ENCODE data around the gene SMIM10L2A.
"Not testable (repeated sequence)": the region's sequence is repeated elsewhere in the genome, so short reads cannot be mapped to it uniquely, and the experiment has no call there.

The SMIM10L2A gene

GRCh38 chrX:135421537-135421931 lies 210 bp upstream of the SMIM10L2A start:
- DNase-seq (ENCODE audit: low read depth, low spot score) = peak; percentile 33
- Histone ChIP-seq H3K9me3 (ENCODE audit: control insufficient read depth, insufficient read depth, low read length) (no peaks in the 10 kb centered on the region), H3K36me3 (ENCODE audit: control insufficient read depth, insufficient read depth, low read length) (no peaks in the 10 kb centered on the region), H3K27ac (ENCODE audit: low read length) (no peak overlapping the region), H3K4me1 (ENCODE audit: control insufficient read depth, insufficient read depth, low read length) (no peaks in the 10 kb centered on the region; the same call in none of the 2 replicates), H3K27me3 (ENCODE audit: control insufficient read depth, insufficient read depth, low read length) (no peaks in the 10 kb centered on the region), H3K4me3 (ENCODE audit: low read length) (peak overlapping the region; percentile 58; the same call in 1 of the 2 replicates)
- WGBS (ENCODE audit: insufficient coverage, insufficient read length) = no CpG with 5 or more reads among the region's 29 CpGs

DNA sequence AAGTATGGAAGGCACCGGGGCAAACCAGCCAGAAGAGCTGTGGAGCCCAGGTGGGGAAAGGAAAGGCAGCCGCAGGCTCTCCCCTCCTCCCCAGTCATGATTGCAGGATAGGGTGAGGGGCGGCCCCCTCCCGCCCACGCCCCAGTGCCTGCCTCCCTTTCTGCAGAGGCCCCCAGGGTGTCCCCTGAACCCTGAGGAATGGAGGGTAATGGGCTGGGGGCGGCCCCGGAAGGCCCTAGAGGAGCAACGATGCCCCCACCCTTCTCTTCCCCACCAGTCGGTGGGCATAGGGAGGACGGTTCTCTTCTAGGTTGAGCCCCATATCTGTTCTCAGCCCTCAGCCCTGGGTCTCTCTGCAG lies 1.0 kb downstream of the SMIM10L2A start:
- not testable (repeated sequence) for H3K4me1 ChIP-seq (ENCODE audit: control insufficient read depth, insufficient read depth, low read length); H3K9me3 ChIP-seq (ENCODE audit: control insufficient read depth, insufficient read depth, low read length); H3K27ac ChIP-seq (ENCODE audit: low read length); H3K27me3 ChIP-seq (ENCODE audit: control insufficient read depth, insufficient read depth, low read length); H3K36me3 ChIP-seq (ENCODE audit: control insufficient read depth, insufficient read depth, low read length); DNase-seq (ENCODE audit: low read depth, low spot score)
- WGBS (ENCODE audit: insufficient coverage, insufficient read length) = no CpG with 5 or more reads among the region's 10 CpGs
- H3K4me3 ChIP-seq (ENCODE audit: low read length) = peak overlapping the region; percentile 58; the same call in 1 of the 2 replicates

DNA sequence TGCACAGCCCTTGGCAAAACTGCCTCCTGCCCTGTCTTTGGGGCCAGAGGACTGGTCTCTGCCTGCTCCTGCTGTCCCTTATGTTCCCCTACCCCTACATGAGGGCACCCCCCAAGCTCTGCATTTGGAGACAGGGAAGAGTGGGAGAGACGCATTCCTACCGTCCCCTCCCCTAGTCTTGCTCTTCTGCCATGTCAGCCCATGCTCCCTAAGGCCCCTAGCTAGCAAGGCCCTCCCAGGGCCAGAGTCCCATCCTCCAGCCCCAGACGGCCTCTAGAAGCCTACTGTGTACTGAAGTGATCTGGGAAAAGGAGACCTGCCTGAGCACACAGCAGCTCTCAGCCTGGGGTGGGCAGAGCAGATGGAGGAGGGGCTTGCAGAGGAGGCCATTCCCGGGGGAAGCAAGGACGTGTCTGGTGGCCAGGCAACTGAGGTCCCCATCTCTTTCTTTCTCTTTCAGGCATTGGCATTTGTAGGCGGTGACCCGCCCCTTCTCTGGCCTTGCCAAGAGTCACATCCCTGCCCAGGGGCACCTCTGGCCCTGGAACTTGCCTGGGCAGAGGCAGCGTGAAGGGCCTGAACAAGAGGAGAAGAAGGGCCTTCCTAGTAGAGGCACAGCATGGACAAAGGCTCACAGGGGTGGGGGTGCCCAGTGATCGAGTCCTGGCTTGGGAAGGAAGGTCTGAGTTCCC lies 1.6 kb downstream of the SMIM10L2A start:
- 0 out of 2 replicates have a peak overlapping the region, but pooled peaks have one; percentile 7 for H3K4me3 ChIP-seq (ENCODE audit: low read length)
- no CpG with 5 or more reads among the region's 9 CpGs for WGBS (ENCODE audit: insufficient coverage, insufficient read length)
- not testable (repeated sequence) for DNase-seq (ENCODE audit: low read depth, low spot score); H3K36me3 ChIP-seq (ENCODE audit: control insufficient read depth, insufficient read depth, low read length); H3K4me1 ChIP-seq (ENCODE audit: control insufficient read depth, insufficient read depth, low read length); H3K27me3 ChIP-seq (ENCODE audit: control insufficient read depth, insufficient read depth, low read length); H3K27ac ChIP-seq (ENCODE audit: low read length); H3K9me3 ChIP-seq (ENCODE audit: control insufficient read depth, insufficient read depth, low read length)

- no peaks in the 10 kb centered on the region for H3K27me3 ChIP-seq (ENCODE audit: control insufficient read depth, insufficient read depth, low read length)
- no peak for DNase-seq (ENCODE audit: low read depth, low spot score)
- WGBS (ENCODE audit: insufficient coverage, insufficient read length) = no CpG with 5 or more reads among the region's 9 CpGs
- no peaks in the 10 kb centered on the region for H3K36me3 ChIP-seq (ENCODE audit: control insufficient read depth, insufficient read depth, low read length)
- H3K27ac ChIP-seq (ENCODE audit: low read length) = no peak overlapping the region
- no peak overlapping the region for H3K4me3 ChIP-seq (ENCODE audit: low read length)
- H3K9me3 ChIP-seq (ENCODE audit: control insufficient read depth, insufficient read depth, low read length) = no peaks in the 10 kb centered on the region
- no peaks in the 10 kb centered on the region; the same call in none of the 2 replicates for H3K4me1 ChIP-seq (ENCODE audit: control insufficient read depth, insufficient read depth, low read length)
Measured at GRCh38 chrX:135424469-135424868, 2.7 kb downstream of the SMIM10L2A start.

- no CpG with 5 or more reads among the region's 16 CpGs for WGBS (ENCODE audit: insufficient coverage, insufficient read length)
- Histone ChIP-seq H3K4me1 (ENCODE audit: control insufficient read depth, insufficient read depth, low read length) (no peaks in the 10 kb centered on the region; the same call in none of the 2 replicates), H3K27me3 (ENCODE audit: control insufficient read depth, insufficient read depth, low read length) (no peaks in the 10 kb centered on the region), H3K9me3 (ENCODE audit: control insufficient read depth, insufficient read depth, low read length) (no peaks in the 10 kb centered on the region), H3K36me3 (ENCODE audit: control insufficient read depth, insufficient read depth, low read length) (no peaks in the 10 kb centered on the region), H3K27ac (ENCODE audit: low read length) (no peak overlapping the region), H3K4me3 (ENCODE audit: low read length) (no peak overlapping the region)
- DNase-seq (ENCODE audit: low read depth, low spot score) = no peak
Measured at GRCh38 chrX:135425026-135425965, 3.6 kb downstream of the SMIM10L2A start.

GRCh38 chrX:135429429-135429828 lies 7.7 kb downstream of the SMIM10L2A start:
- H3K9me3 ChIP-seq (ENCODE audit: control insufficient read depth, insufficient read depth, low read length) = no peaks in the 10 kb centered on the region
- H3K27me3 ChIP-seq (ENCODE audit: control insufficient read depth, insufficient read depth, low read length) = no peaks in the 10 kb centered on the region
- DNase-seq (ENCODE audit: low read depth, low spot score) = no peak
- H3K27ac ChIP-seq (ENCODE audit: low read length) = no peak overlapping the region
- no peaks in the 10 kb centered on the region; the same call in 1 of the 2 replicates for H3K36me3 ChIP-seq (ENCODE audit: control insufficient read depth, insufficient read depth, low read length)
- H3K4me1 ChIP-seq (ENCODE audit: control insufficient read depth, insufficient read depth, low read length) = no peaks in the 10 kb centered on the region; the same call in 1 of the 2 replicates
- no CpG with 5 or more reads among the region's 1 CpG for WGBS (ENCODE audit: insufficient coverage, insufficient read length)
- H3K4me3 ChIP-seq (ENCODE audit: low read length) = no peak overlapping the region

DNA sequence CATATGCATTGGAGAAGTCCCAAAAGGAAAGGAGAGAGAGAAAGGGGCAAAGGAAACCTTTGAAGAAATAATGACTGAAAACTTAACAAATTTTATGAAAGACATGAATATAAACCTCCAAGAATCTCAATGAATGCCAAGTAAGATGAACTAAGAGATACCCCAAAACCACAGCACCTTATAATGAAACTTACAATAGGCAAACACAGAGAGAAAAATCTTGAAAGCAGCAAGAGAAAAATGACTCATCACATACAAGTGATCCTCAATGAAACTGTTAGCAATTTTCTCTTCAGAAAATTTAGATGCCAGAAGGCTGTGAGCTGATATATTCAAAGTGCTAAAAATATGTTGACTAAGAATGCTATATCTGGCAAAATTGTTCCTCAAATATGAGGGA lies 10.1 kb downstream of the SMIM10L2A start:
- Histone ChIP-seq H3K27me3 (ENCODE audit: control insufficient read depth, insufficient read depth, low read length) (no peaks in the 10 kb centered on the region), H3K4me1 (ENCODE audit: control insufficient read depth, insufficient read depth, low read length) (no peaks in the 10 kb centered on the region), H3K36me3 (ENCODE audit: control insufficient read depth, insufficient read depth, low read length) (no peaks in the 10 kb centered on the region; the same call in 1 of the 2 replicates), H3K27ac (ENCODE audit: low read length) (no peak overlapping the region), H3K4me3 (ENCODE audit: low read length) (no peak overlapping the region), H3K9me3 (ENCODE audit: control insufficient read depth, insufficient read depth, low read length) (no peaks in the 10 kb centered on the region)
- no peak for DNase-seq (ENCODE audit: low read depth, low spot score)

GRCh38 chrX:135432453-135432852 lies 10.7 kb downstream of the SMIM10L2A start:
- DNase-seq (ENCODE audit: low read depth, low spot score) = no peak
- Histone ChIP-seq H3K4me1 (ENCODE audit: control insufficient read depth, insufficient read depth, low read length) (no peaks in the 10 kb centered on the region), H3K27me3 (ENCODE audit: control insufficient read depth, insufficient read depth, low read length) (no peaks in the 10 kb centered on the region), H3K4me3 (ENCODE audit: low read length) (no peak overlapping the region), H3K27ac (ENCODE audit: low read length) (no peak overlapping the region), H3K9me3 (ENCODE audit: control insufficient read depth, insufficient read depth, low read length) (no peaks in the 10 kb centered on the region), H3K36me3 (ENCODE audit: control insufficient read depth, insufficient read depth, low read length) (no peaks in the 10 kb centered on the region; the same call in 1 of the 2 replicates)
- no CpG with 5 or more reads among the region's 13 CpGs for WGBS (ENCODE audit: insufficient coverage, insufficient read length)

DNA sequence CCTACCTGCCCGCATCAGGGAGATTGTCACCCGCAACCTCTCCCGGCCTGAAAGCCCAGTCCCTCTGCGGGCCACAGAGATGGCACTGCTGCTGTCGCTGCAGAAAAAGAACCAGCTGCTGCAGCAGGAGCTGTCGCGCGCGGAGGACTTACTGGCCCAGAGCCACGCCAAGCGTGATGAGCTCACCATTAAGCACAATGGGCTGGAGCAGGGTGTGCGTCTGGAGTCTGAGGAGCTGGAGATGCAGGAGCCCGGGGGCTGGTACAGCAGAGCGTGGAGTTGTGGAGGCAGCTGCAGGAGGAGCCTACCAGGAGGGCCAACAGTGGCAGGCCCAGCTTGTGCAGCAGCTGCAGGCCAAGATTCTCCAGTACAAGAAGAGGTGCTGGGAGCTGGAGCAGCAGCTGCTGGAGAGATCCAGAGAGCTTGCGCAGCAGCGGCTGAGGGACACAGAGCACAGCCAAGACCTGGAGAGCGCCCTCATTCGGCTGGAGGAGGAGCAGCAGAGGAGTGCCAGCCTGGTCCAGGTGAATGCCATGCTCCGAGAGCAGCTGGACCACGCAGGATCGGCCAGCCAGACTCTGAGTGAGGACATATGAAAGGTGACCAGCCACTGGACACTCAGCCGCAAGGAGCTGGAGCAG lies 11.3 kb downstream of the SMIM10L2A start:
- H3K4me1 ChIP-seq (ENCODE audit: control insufficient read depth, insufficient read depth, low read length) = no peaks in the 10 kb centered on the region
- DNase-seq (ENCODE audit: low read depth, low spot score) = no peak

DNA sequence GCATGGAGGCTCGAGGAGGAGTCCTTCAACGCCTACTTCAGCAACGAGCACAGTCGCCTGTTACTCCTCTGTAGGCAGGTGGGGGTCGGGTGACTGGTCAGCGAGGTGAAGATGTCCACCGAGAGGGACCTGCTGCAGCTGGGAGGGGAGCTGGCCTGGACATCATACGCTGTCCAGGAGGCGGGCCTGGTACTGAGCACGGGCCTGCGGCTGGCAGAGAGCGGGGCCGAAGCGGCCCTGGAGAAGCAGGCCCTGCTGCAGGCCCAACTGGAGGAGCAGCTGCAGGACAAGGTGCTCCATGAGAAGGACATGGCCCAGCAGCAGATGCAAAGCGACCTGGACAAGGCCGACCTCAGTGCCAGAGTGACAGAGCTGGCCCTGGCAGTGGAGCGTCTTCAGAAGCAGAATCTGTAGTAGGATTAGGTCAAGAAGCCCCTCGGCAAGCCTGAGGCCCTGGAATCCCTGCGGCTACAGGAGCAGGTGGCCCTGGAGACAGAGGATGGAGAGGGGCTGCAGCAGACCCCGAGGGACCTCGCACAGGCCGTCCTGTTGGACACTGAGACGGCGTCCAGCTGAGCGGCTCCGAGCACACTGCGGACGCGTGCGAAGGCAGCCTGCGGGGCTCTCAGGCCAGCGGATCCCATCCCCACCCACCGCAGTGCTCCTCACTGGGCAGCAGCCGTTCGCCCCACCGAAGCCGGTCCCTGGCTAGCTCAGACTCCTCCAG lies 11.9 kb downstream of the SMIM10L2A start:
- no peaks in the 10 kb centered on the region; the same call in 1 of the 2 replicates for H3K36me3 ChIP-seq (ENCODE audit: control insufficient read depth, insufficient read depth, low read length)
- H3K4me3 ChIP-seq (ENCODE audit: low read length) = no peak overlapping the region
- DNase-seq (ENCODE audit: low read depth, low spot score) = no peak
- no CpG with 5 or more reads among the region's 37 CpGs for WGBS (ENCODE audit: insufficient coverage, insufficient read length)
- H3K27me3 ChIP-seq (ENCODE audit: control insufficient read depth, insufficient read depth, low read length) = no peaks in the 10 kb centered on the region
- H3K9me3 ChIP-seq (ENCODE audit: control insufficient read depth, insufficient read depth, low read length) = no peaks in the 10 kb centered on the region; the same call in 1 of the 2 replicates
- no peak overlapping the region for H3K27ac ChIP-seq (ENCODE audit: low read length)
- H3K4me1 ChIP-seq (ENCODE audit: control insufficient read depth, insufficient read depth, low read length) = no peaks in the 10 kb centered on the region

More for the DNA sequence above, 11.3 kb downstream of the SMIM10L2A start:
- Histone ChIP-seq H3K36me3 (ENCODE audit: control insufficient read depth, insufficient read depth, low read length) (no peaks in the 10 kb centered on the region; the same call in 1 of the 2 replicates), H3K27ac (ENCODE audit: low read length) (no peak overlapping the region), H3K27me3 (ENCODE audit: control insufficient read depth, insufficient read depth, low read length) (no peaks in the 10 kb centered on the region), H3K9me3 (ENCODE audit: control insufficient read depth, insufficient read depth, low read length) (no peaks in the 10 kb centered on the region; the same call in 1 of the 2 replicates), H3K4me3 (ENCODE audit: low read length) (no peak overlapping the region)
- WGBS (ENCODE audit: insufficient coverage, insufficient read length) = no CpG with 5 or more reads among the region's 22 CpGs
